H1 (cell line): Measurements from ENCODE around the gene MYLK3. TPM values are rescaled to one million over a fixed set of nuclear protein-coding genes. Genes with fewer than 3 reads are reported as not detected.

Experiments used
- CTCF ChIA-PET: fragments of 300-600 bp; sonication (Branson Sonifier 250); formaldehyde crosslinking; loops from one replicate; lab custom pipeline; 2021; ENCODE audit not compliant: partially characterized antibody; lab: Charles Lee
- POLR2A ChIA-PET: fragments of 300-600 bp; sonication (Branson Sonifier 250); formaldehyde crosslinking; loops from one replicate; lab custom pipeline; 2021; ENCODE audit warnings: inconsistent platforms; ENCODE audit not compliant: partially characterized antibody; lab: Charles Lee
- DNase-seq, 2 experiments: peaks; one replicate each; pipeline versions ENCODE4 v3.0.0 to v3.0.0-alpha.2; 2010 to 2022; ENCODE audit warnings: low spot score in 2 of 2, low read depth in 1 of 2, mixed read lengths in 1 of 2
- FAIRE-seq: peaks from 2 replicates; lab custom pipeline; 2011; peaks lifted over from hg19 to GRCh38; lab: Jason Lieb, UNC
- H2AFZ ChIP-seq: 2 replicates; pipeline ENCODE4 v1.8.1; 2012; ENCODE audit warnings: low read length, inconsistent platforms
- H2AK5ac ChIP-seq: 2 replicates; pipeline ENCODE4 v1.6.1; 2013; ENCODE audit warnings: low read depth, low read length
- H2BK120ac ChIP-seq: replicated peaks from 2 replicates; pipeline ENCODE3; 2013; ENCODE audit warnings: low read depth, low read length, inconsistent platforms
- H2BK12ac ChIP-seq: 2 replicates; pipeline ENCODE4 v1.6.1; 2013; ENCODE audit warnings: low read depth, low read length
- H2BK15ac ChIP-seq: 2 replicates; pipeline ENCODE4 v1.6.1; 2013; ENCODE audit warnings: low read length
- H2BK20ac ChIP-seq: 2 replicates; pipeline ENCODE4 v1.6.1; 2013; ENCODE audit warnings: low read length
- H2BK5ac ChIP-seq: 2 replicates; pipeline ENCODE4 v1.6.1; 2013; ENCODE audit warnings: low read depth, low read length
- H3K14ac ChIP-seq: 2 replicates; pipeline ENCODE4 v1.6.1; 2013; ENCODE audit warnings: inconsistent platforms; ENCODE audit not compliant: insufficient read length
- H3K18ac ChIP-seq: 2 replicates; pipeline ENCODE4 v1.6.1; 2013; ENCODE audit warnings: low read length; ENCODE audit errors: extremely low read depth
- H3K23ac ChIP-seq: 2 replicates; pipeline ENCODE4 v1.6.1; 2013; ENCODE audit warnings: inconsistent platforms; ENCODE audit not compliant: insufficient read length
- H3K23me2 ChIP-seq: 2 replicates; pipeline ENCODE4 v1.6.1; 2013; ENCODE audit warnings: low read depth, low read length
- H3K27ac ChIP-seq: 2 replicates; pipeline ENCODE4 v1.6.1; 2011; ENCODE audit warnings: low read depth, low read length, inconsistent platforms
- H3K27me3 ChIP-seq, 4 experiments: replicated peaks in 1 of 4; 1 replicate in 1 of 4; 2 replicates in 3 of 4; pipeline versions ENCODE4 v1.6.1 to v1.8.1; 2011 to 2013; ENCODE audit warnings: low read length in 3 of 4, mild to moderate bottlenecking in 3 of 4, inconsistent platforms in 2 of 4, mixed read lengths in 2 of 4, moderate library complexity in 1 of 4; ENCODE audit not compliant: control insufficient read depth in 3 of 4, insufficient read depth in 3 of 4; ENCODE audit errors: extremely low read depth in 1 of 4
- H3K36me3 ChIP-seq, 4 experiments: 2 replicates each; pipeline versions ENCODE4 v1.6.1 to v1.8.1; 2011 to 2013; ENCODE audit warnings: mild to moderate bottlenecking in 4 of 4, low read length in 3 of 4, moderate library complexity in 2 of 4, control low read depth in 1 of 4, inconsistent platforms in 1 of 4; ENCODE audit not compliant: insufficient read depth in 4 of 4, control insufficient read depth in 2 of 4
- H3K4ac ChIP-seq: replicated peaks from 2 replicates; pipeline ENCODE3; 2013; ENCODE audit warnings: low read length, low read depth, mixed read lengths, inconsistent platforms; ENCODE audit not compliant: insufficient read length
- H3K4me1 ChIP-seq, 4 experiments: replicated peaks in 1 of 4; 1 replicate in 1 of 4; 2 replicates in 3 of 4; pipeline versions ENCODE4 v1.6.1 to v1.8.1; 2011 to 2013; ENCODE audit warnings: low read length in 3 of 4, inconsistent platforms in 2 of 4, mixed read lengths in 1 of 4; ENCODE audit not compliant: insufficient read depth in 4 of 4, control insufficient read depth in 3 of 4
- H3K4me2 ChIP-seq, 2 experiments: 2 replicates each; pipeline versions ENCODE4 v1.6.1 to v1.8.1; 2011 to 2013; ENCODE audit warnings: low read depth in 2 of 2, low read length in 2 of 2, control low read depth in 1 of 2, inconsistent platforms in 1 of 2, mild to moderate bottlenecking in 1 of 2; ENCODE audit not compliant: insufficient read depth in 1 of 2
- H3K4me3 ChIP-seq, 4 experiments: fragments of 200-600, 300-600 bp in 1 of 4; sonication (generic), shearing (Covaris generic), sonication (Bioruptor Twin) in 1 of 4; 2 replicates each; pipeline versions ENCODE4 v1.5.1 to v1.8.1; 2011 to 2016; ENCODE audit warnings: low read length in 4 of 4, low read depth in 3 of 4, control low read depth in 2 of 4, inconsistent platforms in 2 of 4, mild to moderate bottlenecking in 2 of 4, mixed read lengths in 1 of 4, moderate library complexity in 1 of 4; ENCODE audit not compliant: insufficient read depth in 2 of 4; ENCODE audit errors: extremely low read depth in 1 of 4
- H3K56ac ChIP-seq: replicated peaks from 2 replicates; pipeline ENCODE3; 2013; ENCODE audit warnings: low read depth, mild to moderate bottlenecking, mixed read lengths, low read length, inconsistent platforms; ENCODE audit not compliant: insufficient read length
- H3K79me1 ChIP-seq: 2 replicates; pipeline ENCODE4 v1.6.1; 2013; ENCODE audit warnings: low read depth, low read length, control low read depth
- H3K79me2 ChIP-seq, 2 experiments: 2 replicates each; pipeline versions ENCODE4 v1.6.1 to v1.8.1; 2012 to 2013; ENCODE audit warnings: low read length in 2 of 2, mild to moderate bottlenecking in 2 of 2, inconsistent platforms in 1 of 2; ENCODE audit not compliant: insufficient read depth in 2 of 2, control insufficient read depth in 1 of 2
- H3K9ac ChIP-seq, 4 experiments: replicated peaks in 1 of 4; 1 replicate in 1 of 4; 2 replicates in 3 of 4; pipeline versions ENCODE4 v1.6.1 to v1.8.1; 2011 to 2013; ENCODE audit warnings: low read depth in 3 of 4, low read length in 3 of 4, control low read depth in 2 of 4, mild to moderate bottlenecking in 2 of 4, moderate library complexity in 2 of 4, inconsistent platforms in 1 of 4; ENCODE audit errors: extremely low read depth in 1 of 4
- H3K9me3 ChIP-seq, 2 experiments: 2 replicates each; pipeline versions ENCODE4 v1.6.1 to v1.8.1; 2012 to 2013; ENCODE audit warnings: mild to moderate bottlenecking in 2 of 2, moderate library complexity in 2 of 2, control low read depth in 1 of 2, inconsistent platforms in 1 of 2, low read depth in 1 of 2, low read length in 1 of 2, mixed read lengths in 1 of 2; ENCODE audit not compliant: insufficient read depth in 2 of 2
- H4K20me1 ChIP-seq, 2 experiments: replicated peaks in 1 of 2; 2 replicates each; pipeline versions ENCODE3 to v1.8.1; 2011 to 2013; ENCODE audit warnings: inconsistent platforms in 2 of 2, low read length in 2 of 2, mild to moderate bottlenecking in 1 of 2; ENCODE audit not compliant: insufficient read depth in 2 of 2, control insufficient read depth in 1 of 2
- H4K5ac ChIP-seq: 2 replicates; pipeline ENCODE4 v1.6.1; 2013; ENCODE audit warnings: low read length, low read depth, mixed read lengths, inconsistent platforms; ENCODE audit not compliant: insufficient read length
- H4K8ac ChIP-seq: 2 replicates; pipeline ENCODE4 v1.8.0; 2013; ENCODE audit warnings: mild to moderate bottlenecking, moderate library complexity, low read length, inconsistent platforms; ENCODE audit not compliant: insufficient read depth; ENCODE audit errors: extremely low read depth
- H4K91ac ChIP-seq: replicated peaks from 2 replicates; pipeline ENCODE3; 2013; ENCODE audit warnings: low read length, mixed read lengths, inconsistent platforms; ENCODE audit not compliant: insufficient read length
- KDM4A ChIP-seq: IDR thresholded peaks from one replicate; pipeline ENCODE4 v1.7.1; 2012; ENCODE audit warnings: low read depth, mild to moderate bottlenecking, moderate library complexity, low read length, inconsistent platforms; ENCODE audit not compliant: severe bottlenecking
- MAFK ChIP-seq: IDR thresholded peaks from 2 replicates; pipeline ENCODE4 v1.6.1; 2012; ENCODE audit warnings: low read depth, mild to moderate bottlenecking, improper control_type of control experiment, low read length
- RAD21 ChIP-seq, 2 experiments: IDR thresholded peaks in 1 of 2; conservative IDR thresholded peaks in 1 of 2; 2 replicates each; pipeline ENCODE4 v1.6.1; 2011; ENCODE audit warnings: low read depth in 2 of 2, low read length in 2 of 2, improper control_type of control experiment in 1 of 2, inconsistent platforms in 1 of 2, mild to moderate bottlenecking in 1 of 2, moderate library complexity in 1 of 2
- RXRA ChIP-seq: IDR thresholded peaks from 2 replicates; pipeline ENCODE4 v1.6.1; 2011; ENCODE audit warnings: low read depth, mild to moderate bottlenecking, low read length, moderate library complexity; ENCODE audit not compliant: insufficient read depth
- SIRT6 ChIP-seq: IDR thresholded peaks from one replicate; pipeline ENCODE4 v1.7.1; 2012; ENCODE audit warnings: low read length, inconsistent platforms
- YY1 ChIP-seq: IDR thresholded peaks from 2 replicates; pipeline ENCODE4 v1.6.1; 2011; ENCODE audit warnings: low read depth, mild to moderate bottlenecking, low read length
- WGBS, 2 experiments: shearing (Covaris generic) in 1 of 2; methylation state at CpG; one replicate each; pipeline versions ENCODE4 v1.1.6 to v1.1.7; 2013 to 2015; ENCODE audit warnings: low lambda C conversion rate in 2 of 2, mixed read lengths in 2 of 2, inconsistent platforms in 1 of 2, low coverage in 1 of 2, missing lambda C conversion rate in 1 of 2; ENCODE audit not compliant: insufficient replicate concordance in 2 of 2, insufficient coverage in 1 of 2, insufficient read length in 1 of 2; ENCODE audit errors: extremely low coverage in 1 of 2, missing lambda C conversion rate in 1 of 2; 5-methylcytosine and 5-hydroxymethylcytosine counted together
- polyA plus RNA-seq, 7 experiments: library from polyadenylated mRNA; depleted of rRNA in 3 of 7; stranded (reverse) in 5 of 7; unstranded in 2 of 7; fragments of >200 nt in 5 of 7; fragments of 200-250 nt in 2 of 7; gene quantifications; 1 replicate in 5 of 7; 2 replicates in 1 of 7; 4 replicates in 1 of 7; pipeline versions ENCODE4 v1.2.1 to v1.2.3, GENCODE V29; 2011 to 2013; ENCODE audit warnings: missing spikeins in 2 of 7, mixed read lengths in 2 of 7
- total RNA-seq: library from RNA; stranded (reverse); fragmentation: NEBNext Ultra II Directional; extraction: Animal tissue kit (Norgen Biotek cat#: 25700); gene quantifications from 2 replicates; pipeline ENCODE4 v1.2.1, GENCODE V29; 2021
- TF ChIP-seq, protein P1 (sequence below), 3 experiments: IDR thresholded peaks; 1 replicate in 2 of 3; 2 replicates in 1 of 3; pipeline versions ENCODE4 v1.5.1 to v1.6.1; 2011; ENCODE audit warnings: low read length in 3 of 3, mild to moderate bottlenecking in 3 of 3, inconsistent platforms in 2 of 3, low read depth in 1 of 3, moderate library complexity in 1 of 3; ENCODE audit not compliant: insufficient read depth in 1 of 3; ENCODE audit errors: control extremely low read depth in 1 of 3
- TF ChIP-seq, protein P2 (sequence below): IDR thresholded peaks from 2 replicates; pipeline ENCODE4 v1.6.1; 2012; ENCODE audit warnings: inconsistent platforms

Gene MYLK3
- total and polyA plus RNA-seq, 2 of the 8 experiments (the other 6 are each of a cell fraction or from before 2014, with no cell fraction given), result 0.14 to 0.35 TPM

DNA sequence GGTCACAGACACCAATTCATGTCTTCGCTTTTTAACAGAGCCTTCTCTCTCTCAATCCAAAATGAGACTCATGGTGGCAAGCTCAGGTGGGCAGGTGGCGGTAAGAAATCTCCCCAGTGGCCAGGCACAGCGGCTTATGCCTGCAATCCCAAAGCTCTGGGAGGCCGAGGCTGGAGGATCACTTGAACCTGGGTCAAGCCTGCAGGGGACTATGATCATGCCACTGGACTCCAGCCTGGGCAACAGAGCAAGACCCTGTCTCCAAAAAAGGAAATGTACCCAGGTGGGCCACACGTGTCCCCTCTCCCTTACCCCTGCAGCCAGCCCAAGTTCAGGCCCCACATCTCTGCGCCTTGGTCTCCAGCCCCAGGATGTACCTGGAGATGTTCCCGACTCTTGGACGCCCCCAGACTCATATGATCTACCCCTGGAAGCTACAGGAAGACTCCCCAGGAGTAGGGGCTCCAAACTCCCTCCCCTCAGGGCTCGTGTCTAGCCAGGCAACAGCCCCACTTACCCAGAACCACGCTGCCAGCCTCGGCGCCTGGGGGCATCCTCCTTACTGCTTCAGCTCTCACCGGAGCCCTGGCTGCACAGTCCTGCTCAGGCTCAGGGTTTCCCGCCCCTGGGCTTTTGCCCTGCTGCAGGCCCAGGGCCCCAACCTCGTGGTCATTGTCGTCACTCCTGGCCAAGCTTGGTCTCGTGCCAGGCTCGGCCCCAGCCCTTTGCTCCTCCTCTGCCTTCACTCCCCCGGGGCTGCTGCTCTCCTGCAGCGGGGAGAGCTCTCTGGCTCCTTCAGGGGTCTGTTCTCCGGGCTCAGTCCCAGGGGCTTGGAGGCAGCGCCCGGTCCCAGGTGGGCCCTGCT lies 16.2 kb downstream of the MYLK3 start:
- H2BK5ac ChIP-seq, result no peak overlapping the region
- H3K4me3 ChIP-seq, result no peak overlapping the region
- ChIA-PET POLR2A (interaction anchor here (1.0 kb wide), 1 partner anchor 14 kb away, joined by 3 read pairs; no protein-coding TSS in a partner anchor), CTCF (no interaction called here)
- no peak overlapping the region for H2BK120ac ChIP-seq
- H2AK5ac ChIP-seq, result no peak overlapping the region
- H3K4me2 ChIP-seq, result no peak overlapping the region
- H3K79me1 ChIP-seq, result no peaks in the 10 kb centered on the region
- TF ChIP-seq RAD21 (IDR thresholded peaks at IDR 0.05 in 1 of 2, conservative IDR thresholded peaks at IDR 0.05 in 1 of 2; ENCODE audit: low read depth in 2 of 2, low read length in 2 of 2) (no peak), RXRA (no peak), KDM4A (no peak), YY1 (no peak), SIRT6 (no peak), MAFK (no peak)
- TF ChIP-seq, protein P1, sequence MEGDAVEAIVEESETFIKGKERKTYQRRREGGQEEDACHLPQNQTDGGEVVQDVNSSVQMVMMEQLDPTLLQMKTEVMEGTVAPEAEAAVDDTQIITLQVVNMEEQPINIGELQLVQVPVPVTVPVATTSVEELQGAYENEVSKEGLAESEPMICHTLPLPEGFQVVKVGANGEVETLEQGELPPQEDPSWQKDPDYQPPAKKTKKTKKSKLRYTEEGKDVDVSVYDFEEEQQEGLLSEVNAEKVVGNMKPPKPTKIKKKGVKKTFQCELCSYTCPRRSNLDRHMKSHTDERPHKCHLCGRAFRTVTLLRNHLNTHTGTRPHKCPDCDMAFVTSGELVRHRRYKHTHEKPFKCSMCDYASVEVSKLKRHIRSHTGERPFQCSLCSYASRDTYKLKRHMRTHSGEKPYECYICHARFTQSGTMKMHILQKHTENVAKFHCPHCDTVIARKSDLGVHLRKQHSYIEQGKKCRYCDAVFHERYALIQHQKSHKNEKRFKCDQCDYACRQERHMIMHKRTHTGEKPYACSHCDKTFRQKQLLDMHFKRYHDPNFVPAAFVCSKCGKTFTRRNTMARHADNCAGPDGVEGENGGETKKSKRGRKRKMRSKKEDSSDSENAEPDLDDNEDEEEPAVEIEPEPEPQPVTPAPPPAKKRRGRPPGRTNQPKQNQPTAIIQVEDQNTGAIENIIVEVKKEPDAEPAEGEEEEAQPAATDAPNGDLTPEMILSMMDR (IDR thresholded peaks at IDR 0.05; ENCODE audit: control extremely low read depth in 1 of 3, insufficient read depth in 1 of 3, low read depth in 1 of 3, low read length in 3 of 3), result no peak
- TF ChIP-seq, protein P2, sequence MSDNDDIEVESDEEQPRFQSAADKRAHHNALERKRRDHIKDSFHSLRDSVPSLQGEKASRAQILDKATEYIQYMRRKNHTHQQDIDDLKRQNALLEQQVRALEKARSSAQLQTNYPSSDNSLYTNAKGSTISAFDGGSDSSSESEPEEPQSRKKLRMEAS, result no peak
- H3K9ac ChIP-seq, result no peak overlapping the region
- no peak overlapping the region for H2AFZ ChIP-seq
- no peak overlapping the region for H3K14ac ChIP-seq
- 93% methylated on average over 22 of the region's 23 CpGs; no CpG with 5 or more reads in 1 of the 2 experiments for WGBS, 2 experiments
- no peaks in the 10 kb centered on the region for H3K9me3 ChIP-seq
- H3K56ac ChIP-seq, result no peak overlapping the region
- no peaks in the 10 kb centered on the region for H3K36me3 ChIP-seq
- H3K79me2 ChIP-seq, result no peaks in the 10 kb centered on the region
- no peak overlapping the region for H4K91ac ChIP-seq
- no peak for FAIRE-seq
- no peaks in the 10 kb centered on the region for H3K4me1 ChIP-seq
- H3K4ac ChIP-seq, result no peak overlapping the region
- H3K23ac ChIP-seq, result no peak overlapping the region
- no peak overlapping the region for H3K18ac ChIP-seq
- H3K23me2 ChIP-seq, result no peaks in the 10 kb centered on the region
- no peak overlapping the region for H3K27ac ChIP-seq
- DNase-seq, result no peak
- H2BK12ac ChIP-seq, result no peak overlapping the region
- H4K5ac ChIP-seq, result no peak overlapping the region
- no peaks in the 10 kb centered on the region for H4K20me1 ChIP-seq
- no peak overlapping the region for H2BK20ac ChIP-seq
- no peak overlapping the region for H4K8ac ChIP-seq
- no peaks in the 10 kb centered on the region for H3K27me3 ChIP-seq
- no peak overlapping the region for H2BK15ac ChIP-seq
